OCI-LY3 (cell line): ENCODE results near the gene DOK3.
"Not testable (repeated sequence)": the region's sequence is repeated elsewhere in the genome, so short reads cannot be mapped to it uniquely, and the experiment has no call there.

Source experiments
- H2AFZ ChIP-seq: fragments of 200-600, 300-600 bp; shearing (Covaris generic); 2 replicates; pipeline ENCODE4 v1.6.0; 2014; ENCODE audit warnings: antibody characterized with exemption, low read depth, low read length
- H3K27ac ChIP-seq: fragments of 200-600, 300-600 bp; sonication (generic); 2 replicates; pipeline ENCODE4 v1.5.1; 2014; ENCODE audit warnings: mild to moderate bottlenecking, low read length, moderate library complexity, mixed read lengths
- H3K27me3 ChIP-seq: fragments of 200-600, 300-600 bp; sonication (generic); 2 replicates; pipeline ENCODE4 v1.6.1; 2014; ENCODE audit warnings: low read depth, low read length, mixed read lengths
- H3K36me3 ChIP-seq: fragments of 200-600, 300-600 bp; sonication (generic); replicated peaks from 2 replicates; pipeline ENCODE3; 2014; ENCODE audit warnings: low read depth, low read length, mixed read lengths
- H3K4me1 ChIP-seq: fragments of 300-600, 200-600 bp; sonication (generic); 2 replicates; pipeline ENCODE4 v1.6.1; 2014; ENCODE audit warnings: low read length, mixed read lengths
- H3K4me2 ChIP-seq: fragments of 200-600, 300-600 bp; sonication (generic); 2 replicates; pipeline ENCODE4 v1.6.1; 2014; ENCODE audit warnings: low read length, mixed read lengths
- H3K4me3 ChIP-seq: fragments of 300-600, 200-600 bp; sonication (generic); 2 replicates; pipeline ENCODE4 v1.5.1; 2014; ENCODE audit warnings: antibody characterized with exemption, mild to moderate bottlenecking, low read length, moderate library complexity
- H3K79me2 ChIP-seq: fragments of 300-600, 200-600 bp; shearing (Covaris generic); 2 replicates; pipeline ENCODE4 v1.6.1; 2014; ENCODE audit warnings: mild to moderate bottlenecking, low read length, mixed read lengths
- H3K9ac ChIP-seq: fragments of 300-600, 200-600 bp; shearing (Covaris generic); 2 replicates; pipeline ENCODE4 v1.6.0; 2014; ENCODE audit warnings: mild to moderate bottlenecking, low read length, moderate library complexity
- H3K9me3 ChIP-seq: fragments of 200-600, 300-600 bp; shearing (Covaris generic); 2 replicates; pipeline ENCODE4 v1.6.1; 2014; ENCODE audit warnings: low read length, mixed read lengths; ENCODE audit not compliant: insufficient read depth
- H4K20me1 ChIP-seq: fragments of 200-600, 300-600 bp; sonication (generic); 2 replicates; pipeline ENCODE4 v1.6.1; 2016; ENCODE audit warnings: low read length, mixed read lengths; ENCODE audit not compliant: insufficient read depth
- CTCF ChIP-seq: fragments of 200-600, 300-600 bp; sonication (generic); IDR thresholded peaks from 2 replicates; pipeline ENCODE4 v1.5.1; 2014; ENCODE audit warnings: antibody characterized with exemption, low read length, low read depth
- EZH2phosphoT487 ChIP-seq: fragments of 200-600 bp; shearing (Covaris generic); IDR thresholded peaks from 2 replicates; pipeline ENCODE4 v1.6.1; 2018; ENCODE audit warnings: antibody characterized with exemption, mixed run types, low read depth

DOK3 gene

GRCh38 chr5:177538876-177539275, 29.2 kb upstream of the DOK3 start:
- Histone ChIP-seq H3K9me3 (no peaks in the 10 kb centered on the region), H3K27me3 (no peaks in the 10 kb centered on the region), H4K20me1 (peaks cover 32% of the 10 kb centered on the region), H2AFZ (no peak overlapping the region), H3K4me1 (no peaks in the 10 kb centered on the region), H3K9ac (no peak overlapping the region), H3K36me3 (peaks cover 34% of the 10 kb centered on the region), H3K79me2 (peaks cover 38% of the 10 kb centered on the region), H3K4me2 (no peak overlapping the region), H3K4me3 (no peak overlapping the region), H3K27ac (no peak overlapping the region)
- TF ChIP-seq CTCF = no peak
- no peak for TF ChIP-seq EZH2phosphoT487

- TF ChIP-seq EZH2phosphoT487 = no peak
- TF ChIP-seq CTCF = no peak
- Histone ChIP-seq H2AFZ (no peak overlapping the region), H4K20me1 (peaks cover 23% of the 10 kb centered on the region), H3K79me2 (peaks cover 26% of the 10 kb centered on the region), H3K27ac (no peak overlapping the region), H3K4me3 (no peak overlapping the region), H3K9ac (no peak overlapping the region), H3K4me2 (no peak overlapping the region), H3K9me3 (no peaks in the 10 kb centered on the region), H3K27me3 (no peaks in the 10 kb centered on the region), H3K4me1 (no peaks in the 10 kb centered on the region), H3K36me3 (peaks cover 36% of the 10 kb centered on the region)
Measured at GRCh38 chr5:177537389-177538361, 28.0 kb upstream of the DOK3 start.

GRCh38 chr5:177536386-177536785, 26.8 kb upstream of the DOK3 start:
- Histone ChIP-seq H3K4me3 (no peak overlapping the region), H3K4me1 (no peaks in the 10 kb centered on the region), H2AFZ (no peak overlapping the region), H3K27me3 (no peaks in the 10 kb centered on the region), H3K79me2 (peaks cover 14% of the 10 kb centered on the region), H4K20me1 (peaks cover 12% of the 10 kb centered on the region; the same call in 1 of the 2 replicates), H3K9me3 (no peaks in the 10 kb centered on the region), H3K36me3 (peaks cover 29% of the 10 kb centered on the region), H3K9ac (no peak overlapping the region), H3K4me2 (no peak overlapping the region), H3K27ac (no peak overlapping the region)
- TF ChIP-seq EZH2phosphoT487 (no peak), CTCF (no peak)

- no peak for TF ChIP-seq CTCF
- no peak for TF ChIP-seq EZH2phosphoT487
- no peaks in the 10 kb centered on the region for H3K4me1 ChIP-seq
- peaks cover 35% of the 10 kb centered on the region for H3K36me3 ChIP-seq
- H3K9ac ChIP-seq = no peak overlapping the region
- H4K20me1 ChIP-seq = peaks cover 12% of the 10 kb centered on the region; the same call in 1 of the 2 replicates
- H3K4me2 ChIP-seq = no peak overlapping the region
- no peak overlapping the region for H3K4me3 ChIP-seq
- no peak overlapping the region for H3K27ac ChIP-seq
- no peak overlapping the region for H2AFZ ChIP-seq
- no peaks in the 10 kb centered on the region for H3K9me3 ChIP-seq
- H3K27me3 ChIP-seq = no peaks in the 10 kb centered on the region
- H3K79me2 ChIP-seq = peaks cover 5% of the 10 kb centered on the region; the same call in 1 of the 2 replicates
Measured at GRCh38 chr5:177535125-177535524, 25.5 kb upstream of the DOK3 start.

GRCh38 chr5:177534433-177534832, 24.8 kb upstream of the DOK3 start:
- H3K27ac ChIP-seq, H3K79me2 ChIP-seq, H4K20me1 ChIP-seq, H3K4me2 ChIP-seq, H2AFZ ChIP-seq, H3K27me3 ChIP-seq, H3K4me1 ChIP-seq, H3K9ac ChIP-seq, H3K4me3 ChIP-seq, H3K9me3 ChIP-seq: not testable (repeated sequence)
- peaks cover 39% of the 10 kb centered on the region for H3K36me3 ChIP-seq
